Activated CD4-positive, alpha-beta T cell treated with anti-CD3 and anti-CD28 coated beads, Interleukin-2, Interleukin-4, amounts not matched to agents 100 ng/mL and 50 ng/mL, durations not matched to agents 16 hours and 8 hours (primary cell): ENCODE measurements around the gene GNG12.

Source experiments
- DNase-seq: peaks from one replicate; pipeline ENCODE4 v3.0.0-alpha.2; 2020; ENCODE audit warnings: low spot score

GNG12 gene

GRCh38 chr1:67705735-67706453 is 127.4 kb downstream of the GNG12 start:
- DNase-seq: no peak

- no peak for DNase-seq
Measured at GRCh38 chr1:67704351-67704750, 128.9 kb downstream of the GNG12 start.

GRCh38 chr1:67701876-67702275 is 131.4 kb downstream of the GNG12 start:
- DNase-seq: no peak

GRCh38 chr1:67700692-67701410 is 132.4 kb downstream of the GNG12 start:
- no peak for DNase-seq

- DNase-seq: no peak
Measured at GRCh38 chr1:67700220-67700619, 133.0 kb downstream of the GNG12 start.

GRCh38 chr1:67696708-67697107 is 136.6 kb downstream of the GNG12 start:
- no peak for DNase-seq

GRCh38 chr1:67695963-67696362 is 137.3 kb downstream of the GNG12 start:
- DNase-seq: no peak

- no peak for DNase-seq
Measured at GRCh38 chr1:67691712-67692111, 141.6 kb downstream of the GNG12 start.

GRCh38 chr1:67690411-67690810 is 142.9 kb downstream of the GNG12 start:
- DNase-seq: no peak

GRCh38 chr1:67690018-67690363 is 143.3 kb downstream of the GNG12 start:
- DNase-seq: no peak

GRCh38 chr1:67689267-67690017 is 143.8 kb downstream of the GNG12 start:
- no peak for DNase-seq

- no peak for DNase-seq
Measured at GRCh38 chr1:67688526-67689219, 144.6 kb downstream of the GNG12 start.

GRCh38 chr1:67687649-67688048 is 145.6 kb downstream of the GNG12 start:
- DNase-seq: no peak

- DNase-seq: no peak
Measured at GRCh38 chr1:67687198-67687545, 146.1 kb downstream of the GNG12 start.

- DNase-seq: peak; percentile 71
Measured at GRCh38 chr1:67686267-67687197, 146.7 kb downstream of the GNG12 start.

GRCh38 chr1:67685558-67686266 is 147.6 kb downstream of the GNG12 start:
- peak; percentile 57 for DNase-seq

GRCh38 chr1:67685067-67685557 is 148.2 kb downstream of the GNG12 start, which contains the start of gene GADD45A:
Gene GADD45A (plus strand): TSS chr1:67685201. CDS start chr1:67685495, 294 bp downstream.
- DNase-seq: peak; percentile 98

- no peak for DNase-seq
Measured at GRCh38 chr1:67684526-67685066, 148.7 kb downstream of the GNG12 start.

GRCh38 chr1:67683766-67684525 is 149.3 kb downstream of the GNG12 start:
- DNase-seq: peak; percentile 18
